Hepatocyte (in vitro differentiated cells): ENCODE data around the gene CDC14B. TPM values are rescaled to one million over a fixed set of nuclear protein-coding genes. Genes with fewer than 3 reads are reported as not detected.

Experiments
- DNase-seq: peaks from one replicate; pipeline ENCODE4 v3.0.0-alpha.2; 2016; ENCODE audit warnings: low spot score
- H2AFZ ChIP-seq: fragments of 200-600 bp; sonication (generic); 2 replicates; pipeline ENCODE4 v1.6.0; 2016; ENCODE audit warnings: antibody characterized with exemption, mild to moderate bottlenecking
- H3K27ac ChIP-seq: fragments of 200-600 bp; sonication (generic); 2 replicates; pipeline ENCODE4 v1.5.1; 2016; ENCODE audit warnings: mild to moderate bottlenecking
- H3K27me3 ChIP-seq: fragments of 200-600 bp; sonication (generic); 2 replicates; pipeline ENCODE4 v1.6.1; 2016
- H3K36me3 ChIP-seq: fragments of 200-600 bp; sonication (generic); replicated peaks from 2 replicates; pipeline ENCODE4 v1.5.1; 2016; ENCODE audit warnings: low read depth; ENCODE audit not compliant: insufficient read depth
- H3K4me1 ChIP-seq: fragments of 200-600 bp; sonication (generic); 2 replicates; pipeline ENCODE4 v1.5.1; 2016; ENCODE audit warnings: mild to moderate bottlenecking, moderate library complexity; ENCODE audit not compliant: insufficient read depth
- H3K4me2 ChIP-seq: fragments of 200-600 bp; sonication (generic); 2 replicates; pipeline ENCODE4 v1.6.0; 2016
- H3K4me3 ChIP-seq: fragments of 200-600 bp; sonication (generic); 2 replicates; pipeline ENCODE4 v1.5.1; 2016; ENCODE audit warnings: mild to moderate bottlenecking
- H3K79me2 ChIP-seq: fragments of 200-600 bp; sonication (generic); 2 replicates; pipeline ENCODE4 v1.6.0; 2017; ENCODE audit warnings: mild to moderate bottlenecking
- H3K9me2 ChIP-seq: fragments of 200-600 bp; sonication (generic); replicated peaks from 2 replicates; pipeline ENCODE4 v1.6.0; 2017; ENCODE audit warnings: mild to moderate bottlenecking; ENCODE audit not compliant: insufficient read depth
- H3K9me3 ChIP-seq: fragments of 200-600 bp; sonication (generic); 2 replicates; pipeline ENCODE4 v1.5.1; 2016; ENCODE audit warnings: low read depth, mild to moderate bottlenecking
- H4K20me1 ChIP-seq: fragments of 200-600 bp; sonication (generic); 2 replicates; pipeline ENCODE4 v1.6.0; 2016; ENCODE audit warnings: mild to moderate bottlenecking; ENCODE audit not compliant: insufficient read depth, poor library complexity, severe bottlenecking
- CTCF ChIP-seq: fragments of 200-600 bp; sonication (generic); IDR thresholded peaks from 2 replicates; pipeline ENCODE4 v1.5.1; 2016; ENCODE audit warnings: antibody characterized with exemption, mild to moderate bottlenecking; ENCODE audit not compliant: poor library complexity
- EZH2 ChIP-seq: fragments of 200-600 bp; sonication (generic); IDR thresholded peaks from 2 replicates; pipeline ENCODE4 v1.6.1; 2016; ENCODE audit warnings: antibody characterized with exemption, mild to moderate bottlenecking, borderline replicate concordance
- EZH2phosphoT487 ChIP-seq: fragments of 200-600 bp; sonication (generic); IDR thresholded peaks from one replicate; pipeline ENCODE4 v1.6.1; 2018; ENCODE audit warnings: antibody characterized with exemption, mild to moderate bottlenecking, low read depth, moderate library complexity; ENCODE audit not compliant: unreplicated experiment, severe bottlenecking
- WGBS: methylation state at CpG from one replicate; pipeline ENCODE4 v1.1.6; 2016; ENCODE audit warnings: low lambda C conversion rate; ENCODE audit errors: missing lambda C conversion rate; 5-methylcytosine and 5-hydroxymethylcytosine counted together
- polyA plus RNA-seq: library from polyadenylated mRNA; unstranded; fragments of >200 nt; fragmentation: Nextera tagmentation; extraction: Ambion mirVana; gene quantifications from 2 replicates; pipeline ENCODE4 v1.2.1, GENCODE V29; 2016
- total RNA-seq: library from RNA; depleted of rRNA; stranded (reverse); fragments of >200 nt; gene quantifications from 2 replicates; pipeline ENCODE4 v1.2.3, GENCODE V29; 2014

Gene CDC14B
- total and polyA plus RNA-seq, 2 experiments from 2014 or later, result 15.1 to 33.4 TPM

- Histone ChIP-seq H4K20me1 (no peaks in the 10 kb centered on the region), H3K27ac (peak overlapping the region; percentile 56), H3K4me2 (no peak overlapping the region), H3K4me1 (peaks cover 17% of the 10 kb centered on the region), H3K4me3 (no peak overlapping the region), H3K79me2 (no peaks in the 10 kb centered on the region), H2AFZ (no peak overlapping the region), H3K36me3 (no peaks in the 10 kb centered on the region), H3K9me3 (no peaks in the 10 kb centered on the region), H3K9me2 (no peaks in the 10 kb centered on the region), H3K27me3 (no peaks in the 10 kb centered on the region)
- peak; percentile 25 for DNase-seq
- TF ChIP-seq EZH2 (no peak), EZH2phosphoT487 (no peak), CTCF (no peak)
- WGBS, result 65% methylated on average over 7 of the region's 7 CpGs
Measured at GRCh38 chr9:96486386-96487028, 133.1 kb downstream of the CDC14B start.

DNA sequence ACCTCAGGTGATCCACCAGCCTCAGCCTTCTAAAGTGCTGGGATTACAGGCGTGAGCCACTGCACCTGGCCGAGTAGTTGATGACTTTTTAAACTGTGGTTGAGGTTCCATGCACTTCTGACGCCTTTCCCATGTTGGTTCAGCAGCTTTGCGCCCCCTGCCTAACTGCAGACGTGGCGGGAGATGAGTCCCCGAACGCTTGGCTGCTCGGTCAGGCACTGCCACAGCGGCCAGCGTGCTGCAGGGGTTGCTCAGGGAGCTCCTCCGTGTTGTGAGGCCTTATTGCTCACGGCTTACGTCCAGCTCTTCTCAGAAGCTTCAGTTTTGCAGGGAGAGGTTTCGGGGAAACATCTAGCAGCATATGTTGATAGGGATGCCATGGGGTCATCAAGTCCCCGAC is 134.4 kb downstream of the CDC14B start:
- Histone ChIP-seq H3K9me2 (no peaks in the 10 kb centered on the region), H3K27me3 (no peaks in the 10 kb centered on the region), H3K36me3 (no peaks in the 10 kb centered on the region), H2AFZ (no peak overlapping the region), H3K4me3 (no peak overlapping the region), H3K27ac (no peak overlapping the region), H4K20me1 (no peaks in the 10 kb centered on the region), H3K4me1 (peaks cover 10% of the 10 kb centered on the region), H3K79me2 (no peaks in the 10 kb centered on the region), H3K4me2 (no peak overlapping the region), H3K9me3 (no peaks in the 10 kb centered on the region)
- WGBS, result 96% methylated on average over 15 of the region's 16 CpGs
- TF ChIP-seq EZH2phosphoT487, result no peak
- TF ChIP-seq EZH2, result no peak
- TF ChIP-seq CTCF, result no peak
- DNase-seq, result no peak

GRCh38 chr9:96484521-96484931 is 135.1 kb downstream of the CDC14B start:
- peaks cover 10% of the 10 kb centered on the region for H3K4me1 ChIP-seq
- no peaks in the 10 kb centered on the region for H3K36me3 ChIP-seq
- 87% methylated on average over 4 of the region's 4 CpGs for WGBS
- no peaks in the 10 kb centered on the region for H4K20me1 ChIP-seq
- no peak for TF ChIP-seq EZH2
- no peak for TF ChIP-seq CTCF
- DNase-seq, result no peak
- H3K27ac ChIP-seq, result no peak overlapping the region
- H2AFZ ChIP-seq, result no peak overlapping the region
- no peaks in the 10 kb centered on the region for H3K9me3 ChIP-seq
- no peak overlapping the region for H3K4me3 ChIP-seq
- no peaks in the 10 kb centered on the region for H3K79me2 ChIP-seq
- no peaks in the 10 kb centered on the region for H3K9me2 ChIP-seq
- no peaks in the 10 kb centered on the region for H3K27me3 ChIP-seq
- H3K4me2 ChIP-seq, result no peak overlapping the region
